Gastrocnemius medialis (tissue), 4 donors: Measurements from ENCODE around the gene MEP1A.

Experiments
- CTCF ChIP-seq, 5 experiments: fragments of 450-650 bp in 3 of 5; fragments of 200-600 bp in 2 of 5; sonication (generic) in 2 of 5; IDR thresholded peaks in 4 of 5; conservative IDR thresholded peaks in 1 of 5; 1 replicate in 4 of 5; 2 replicates in 1 of 5; pipeline ENCODE4 v1.5.1; 2016 to 2019; ENCODE audit warnings: antibody characterized with exemption in 5 of 5, mild to moderate bottlenecking in 3 of 5, moderate library complexity in 3 of 5
- POLR2A ChIP-seq, 2 donors: fragments of 450-650 bp; IDR thresholded peaks; one replicate each; pipeline ENCODE4 v1.6.1; 2017; ENCODE audit warnings: antibody characterized with exemption in 2 of 2, mild to moderate bottlenecking in 2 of 2, moderate library complexity in 2 of 2

GRCh38 chr6:46751658-46752057 lies 41.5 kb upstream of the MEP1A start:
- no peak for TF ChIP-seq CTCF (IDR thresholded peaks at IDR 0.05 in 4 of 5, conservative IDR thresholded peaks at IDR 0.05 in 1 of 5)
- no peak for TF ChIP-seq POLR2A (IDR thresholded peaks at IDR 0.05)
